Stimulated activated CD8-positive, alpha-beta memory T cell treated with anti-CD3 and anti-CD28 coated beads, Interleukin-12 subunit alpha, Interleukin-12 subunit beta, amount 100 ng/mL, for 4 hours (primary cell): ENCODE results near the gene GGT6.

Experiments
- DNase-seq: peaks from one replicate; pipeline ENCODE4 v3.0.0-alpha.2; 2020; ENCODE audit warnings: low read depth

GGT6 gene

DNA sequence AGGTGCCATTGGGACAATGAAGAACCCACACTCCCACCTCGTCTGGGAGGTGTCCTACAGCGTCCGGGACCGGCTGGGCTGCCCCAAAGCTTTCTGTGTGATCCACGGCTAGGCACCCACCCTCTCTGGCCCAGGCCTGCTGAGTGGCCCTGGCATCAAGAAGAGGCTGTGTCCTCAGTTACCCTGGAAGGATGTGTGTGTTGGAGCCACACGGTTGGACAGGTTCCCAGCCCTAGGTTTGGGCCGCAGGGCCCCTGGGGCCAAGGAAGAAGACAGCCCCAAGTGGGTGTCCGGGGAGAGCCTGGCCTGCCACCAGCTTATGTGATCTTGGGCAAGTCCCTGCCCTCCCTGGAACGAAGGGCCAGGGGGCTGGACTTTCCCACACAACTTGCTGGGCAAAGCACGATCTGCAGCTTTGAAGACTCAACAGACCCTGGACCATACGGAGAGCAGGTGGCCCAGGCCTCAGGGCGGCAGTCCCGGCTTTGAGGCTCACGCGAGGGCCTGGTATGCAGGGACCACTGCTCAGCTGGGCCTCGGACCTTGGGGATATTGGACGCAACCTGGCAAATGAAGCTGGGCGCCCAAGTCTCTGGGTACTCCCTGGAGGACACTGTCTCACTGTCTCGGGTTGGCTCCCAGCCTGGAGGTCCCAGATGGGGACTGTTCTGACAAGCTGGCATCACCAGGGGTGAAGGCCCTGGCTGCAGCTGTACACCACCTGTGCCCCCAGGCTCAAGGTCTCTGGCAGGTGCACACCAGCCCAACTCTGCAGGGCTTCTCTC lies 22.7 kb downstream of the GGT6 start:
- DNase-seq = no peak

- no peak for DNase-seq
Observed at GRCh38 chr17:4536742-4537411, 23.5 kb downstream of the GGT6 start.

DNA sequence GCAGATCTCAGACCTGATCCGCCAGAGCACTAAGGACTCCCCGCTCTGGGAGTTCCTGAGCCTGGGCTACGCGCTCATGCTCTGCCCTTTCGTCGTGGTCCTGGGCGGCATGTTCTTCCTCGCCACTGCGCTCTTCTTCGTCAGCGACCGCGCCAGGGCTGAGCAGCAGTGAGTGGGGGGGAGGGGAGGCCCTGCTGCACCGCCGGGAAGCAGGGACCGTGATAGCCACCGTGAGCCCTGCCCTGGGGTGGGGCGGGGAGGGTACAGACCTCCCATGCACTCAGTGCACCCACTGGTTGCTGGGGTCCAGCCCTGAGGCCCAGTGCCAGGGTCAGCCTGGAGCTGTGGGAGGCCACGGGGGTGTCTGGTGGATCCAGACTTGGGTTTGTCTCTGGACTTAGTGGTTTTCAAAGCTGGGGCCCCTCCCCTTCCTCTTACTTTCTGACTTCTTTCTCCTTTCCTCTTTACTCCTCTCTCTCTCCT lies 24.1 kb downstream of the GGT6 start:
- no peak for DNase-seq

- DNase-seq = no peak
Observed at GRCh38 chr17:4535667-4536258, 24.6 kb downstream of the GGT6 start.

GRCh38 chr17:4534928-4535666 lies 25.3 kb downstream of the GGT6 start:
- DNase-seq = no peak

DNA sequence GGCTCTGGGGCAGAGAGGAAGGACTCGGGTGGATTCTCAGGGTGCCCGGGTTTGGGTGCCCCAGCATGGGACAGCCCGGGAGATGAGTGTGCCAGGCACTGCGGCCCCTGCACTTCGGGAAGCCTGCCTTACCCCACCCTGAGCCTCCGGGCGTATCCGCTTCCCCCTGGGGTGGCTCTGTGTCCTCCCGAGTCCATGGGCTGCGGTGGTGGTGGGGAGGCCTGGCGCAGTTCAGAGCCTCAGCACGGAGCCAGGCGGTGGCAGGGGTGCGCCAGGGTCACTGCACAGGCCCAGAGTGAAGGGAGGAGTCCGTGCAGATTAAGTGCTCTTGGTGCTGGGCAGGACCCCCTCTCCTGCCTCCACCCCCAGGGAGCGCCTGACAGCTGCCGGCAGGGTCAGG lies 25.9 kb downstream of the GGT6 start:
- no peak for DNase-seq

GRCh38 chr17:4533523-4534504 lies 26.6 kb downstream of the GGT6 start:
- no peak for DNase-seq

- no peak for DNase-seq
Observed at GRCh38 chr17:4532860-4533522, 27.4 kb downstream of the GGT6 start.

DNA sequence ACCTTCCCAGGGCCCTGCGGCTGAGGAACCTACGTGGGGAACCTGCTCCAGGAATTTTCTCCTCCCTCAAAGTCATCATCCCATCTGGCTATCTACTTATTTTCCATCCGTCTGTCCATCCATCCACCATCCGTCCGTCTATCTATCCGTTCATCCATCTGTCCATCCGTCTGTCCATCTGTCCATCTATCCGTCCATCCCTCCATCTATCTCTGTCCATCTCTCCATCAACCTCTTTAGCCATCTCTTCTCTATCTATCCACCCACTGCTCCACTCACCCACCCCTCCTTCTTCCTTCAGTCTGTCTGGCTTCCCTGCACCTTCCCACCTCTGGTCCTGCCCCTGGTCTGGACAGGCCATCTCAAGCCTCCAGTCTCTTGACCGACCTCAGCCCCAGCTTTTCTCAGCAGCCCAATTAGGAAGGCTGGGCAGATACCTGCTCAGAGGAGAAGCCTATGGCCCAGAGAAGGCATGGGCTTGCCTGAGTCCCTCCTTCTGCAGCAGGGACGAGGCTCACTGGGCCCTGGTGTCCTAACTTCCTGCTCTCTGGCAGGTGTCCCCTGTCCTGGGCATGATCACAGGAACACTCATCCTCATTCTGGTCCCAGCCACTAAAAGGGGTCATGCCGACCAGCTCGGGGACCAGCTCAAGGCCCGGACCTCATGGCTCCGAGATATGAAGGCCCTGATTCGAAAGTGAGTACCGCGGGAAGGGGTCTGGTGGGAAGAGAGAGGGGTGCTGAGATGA lies 28.2 kb downstream of the GGT6 start:
- no peak for DNase-seq

DNA sequence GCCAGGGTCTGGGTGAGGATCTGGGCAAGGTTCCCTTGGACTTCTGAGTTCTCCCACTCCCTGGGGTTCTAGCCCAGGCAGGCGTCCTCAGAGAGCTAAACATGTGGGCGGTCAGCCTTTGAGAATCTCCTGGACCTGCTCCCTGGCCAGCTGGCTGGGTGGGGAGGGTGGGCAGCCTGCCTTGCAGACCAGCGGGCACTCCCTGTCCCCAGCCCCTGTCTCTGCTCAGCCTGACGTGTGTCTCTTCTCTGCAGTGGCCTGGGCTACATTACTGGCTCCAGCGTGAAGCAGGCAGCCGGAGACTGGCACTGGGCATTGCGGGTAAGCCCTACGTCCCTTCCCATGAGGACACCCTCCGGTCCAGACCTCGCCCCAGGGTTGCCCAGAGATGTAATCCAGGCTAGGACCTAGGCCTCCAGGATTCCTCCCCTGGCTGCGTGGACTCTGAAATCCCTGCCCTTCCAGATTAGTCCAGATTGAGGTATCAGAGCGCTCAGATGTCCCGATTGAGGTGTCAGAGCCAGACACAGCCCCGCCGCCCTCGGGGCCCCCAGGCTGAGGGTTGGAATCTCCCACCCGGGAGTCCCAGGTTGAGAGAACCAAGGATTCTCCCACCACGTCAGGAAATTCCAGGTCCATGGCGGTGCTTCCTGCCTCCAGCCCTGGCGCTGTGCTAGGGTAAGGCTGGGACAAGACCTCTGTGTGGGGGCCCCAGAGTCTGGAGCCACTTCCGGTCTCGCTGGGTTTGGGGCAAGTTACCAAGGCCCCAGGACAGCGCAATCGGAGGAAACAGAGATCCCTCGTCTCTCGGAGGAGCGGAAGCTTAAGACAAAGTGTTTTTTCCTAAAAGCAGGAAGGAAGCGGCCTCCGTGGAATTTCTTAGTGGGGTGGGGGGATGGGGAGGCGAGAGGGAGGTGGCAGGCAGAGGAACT lies 29.3 kb downstream of the GGT6 start:
- no peak for DNase-seq

GRCh38 chr17:4529533-4530152 lies 30.7 kb downstream of the GGT6 start:
- DNase-seq = no peak

GRCh38 chr17:4527566-4528125 lies 32.7 kb downstream of the GGT6 start:
- no peak for DNase-seq

DNA sequence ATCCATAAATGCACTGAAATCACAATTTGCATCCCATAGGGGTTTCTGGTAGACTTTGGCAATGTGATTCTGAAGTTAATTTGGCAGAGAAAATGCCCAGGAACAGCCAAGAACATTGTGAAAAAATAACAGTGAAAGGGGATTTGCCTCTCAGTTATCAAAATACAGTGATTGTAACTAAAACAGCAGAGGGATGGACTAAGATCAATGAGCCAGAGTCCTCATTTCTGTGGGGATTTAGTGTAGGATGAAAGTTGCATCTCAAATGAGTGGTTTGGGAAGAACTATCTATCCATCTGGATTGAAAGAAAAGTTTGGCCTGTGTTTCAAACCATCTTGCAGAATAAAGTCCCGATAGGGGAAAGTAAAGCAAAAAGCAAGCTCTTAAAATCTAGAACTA lies 33.2 kb downstream of the GGT6 start:
- DNase-seq = no peak

DNA sequence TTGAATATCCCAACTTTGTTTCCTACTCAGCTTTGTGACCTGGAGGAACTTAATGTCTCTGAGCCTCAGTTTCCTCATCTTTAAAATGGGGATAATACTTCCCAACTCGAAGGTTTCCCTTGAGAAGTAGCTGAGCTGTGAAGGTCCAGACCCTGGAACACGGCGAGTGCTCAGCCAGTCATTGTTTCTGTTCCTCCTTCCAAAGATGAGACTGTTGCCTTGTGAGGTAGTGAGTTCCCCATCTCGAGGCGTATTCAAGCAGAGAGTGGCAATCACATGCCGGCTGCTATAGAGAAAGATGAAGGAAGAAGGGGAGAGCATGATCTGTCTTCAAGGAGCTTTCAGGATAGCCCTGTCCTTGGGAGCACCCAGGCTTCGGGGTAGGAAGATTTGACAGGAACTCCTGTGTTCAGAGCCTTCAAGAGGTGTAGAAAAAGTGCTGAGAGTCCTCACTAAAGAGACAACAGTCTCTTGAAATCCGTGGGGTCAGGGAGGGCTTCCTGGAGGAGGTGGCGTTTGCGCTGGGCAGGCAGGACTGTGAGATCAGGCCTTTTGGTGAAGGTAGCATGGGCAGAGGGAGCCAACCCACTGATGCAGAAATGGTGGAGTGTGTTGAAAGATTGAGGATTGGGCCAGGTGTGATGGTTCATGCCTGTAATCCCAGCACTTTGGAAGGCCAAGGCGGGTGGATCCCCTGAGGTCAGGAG lies 34.5 kb downstream of the GGT6 start:
- DNase-seq = no peak

GRCh38 chr17:4523946-4524345 lies 36.4 kb downstream of the GGT6 start:
- no peak for DNase-seq

DNA sequence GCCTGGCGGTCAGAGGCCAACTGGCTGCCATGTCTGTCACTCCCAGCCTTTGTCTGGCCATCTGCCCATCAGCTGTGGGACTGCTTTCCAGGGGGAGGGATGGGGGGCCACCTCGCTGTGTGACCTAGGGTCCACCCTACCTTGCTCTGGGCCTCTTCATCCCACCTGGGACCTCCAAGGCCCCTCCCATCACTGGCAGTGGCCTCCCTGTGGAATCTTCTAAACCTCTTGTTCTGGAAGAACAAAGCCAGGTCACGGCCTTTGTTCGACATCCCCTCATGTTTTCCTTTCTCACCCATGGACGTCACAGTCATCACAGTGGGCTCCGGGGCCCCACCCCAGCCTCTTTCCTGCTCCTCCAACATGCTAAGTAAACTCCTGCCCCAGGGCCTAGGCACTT lies 37.7 kb downstream of the GGT6 start:
- no peak for DNase-seq

GRCh38 chr17:4520894-4521600 lies 39.3 kb downstream of the GGT6 start:
- DNase-seq = no peak
